ENCODE measurements around the gene ZBTB44.

DNA sequence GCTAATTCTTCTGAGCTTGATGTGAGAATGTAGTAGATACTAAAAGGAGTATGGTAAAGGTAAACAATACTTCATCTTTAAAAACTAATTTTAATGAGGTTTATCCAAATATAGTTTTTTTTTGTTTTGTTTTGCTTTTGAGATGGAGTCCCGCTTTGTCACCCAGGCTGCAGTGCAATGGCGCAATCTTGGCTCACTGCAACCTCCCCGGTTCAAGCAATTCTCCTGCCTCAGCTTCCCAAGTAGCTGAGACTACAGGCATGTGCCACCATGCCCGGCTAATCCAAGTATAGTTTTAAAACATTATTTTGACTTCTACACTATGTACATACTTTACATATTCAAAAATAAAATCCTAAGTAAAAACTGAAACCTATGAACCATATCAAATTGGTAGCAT is 4.1 kb downstream of the ZBTB44 start:
- TF ChIP-seq POLR2A (IDR thresholded peaks at IDR 0.05) (no peak), POLR2AphosphoS5 (IDR thresholded peaks at IDR 0.05; ENCODE audit: insufficient read depth in 1 of 2, low read depth in 1 of 2) (no peak)
- TF ChIP-seq, protein P1, sequence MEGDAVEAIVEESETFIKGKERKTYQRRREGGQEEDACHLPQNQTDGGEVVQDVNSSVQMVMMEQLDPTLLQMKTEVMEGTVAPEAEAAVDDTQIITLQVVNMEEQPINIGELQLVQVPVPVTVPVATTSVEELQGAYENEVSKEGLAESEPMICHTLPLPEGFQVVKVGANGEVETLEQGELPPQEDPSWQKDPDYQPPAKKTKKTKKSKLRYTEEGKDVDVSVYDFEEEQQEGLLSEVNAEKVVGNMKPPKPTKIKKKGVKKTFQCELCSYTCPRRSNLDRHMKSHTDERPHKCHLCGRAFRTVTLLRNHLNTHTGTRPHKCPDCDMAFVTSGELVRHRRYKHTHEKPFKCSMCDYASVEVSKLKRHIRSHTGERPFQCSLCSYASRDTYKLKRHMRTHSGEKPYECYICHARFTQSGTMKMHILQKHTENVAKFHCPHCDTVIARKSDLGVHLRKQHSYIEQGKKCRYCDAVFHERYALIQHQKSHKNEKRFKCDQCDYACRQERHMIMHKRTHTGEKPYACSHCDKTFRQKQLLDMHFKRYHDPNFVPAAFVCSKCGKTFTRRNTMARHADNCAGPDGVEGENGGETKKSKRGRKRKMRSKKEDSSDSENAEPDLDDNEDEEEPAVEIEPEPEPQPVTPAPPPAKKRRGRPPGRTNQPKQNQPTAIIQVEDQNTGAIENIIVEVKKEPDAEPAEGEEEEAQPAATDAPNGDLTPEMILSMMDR (IDR thresholded peaks at IDR 0.05), result no peak
